Colonic mucosa (tissue), 4 donors: ENCODE measurements around the gene MTA1. TPM values are rescaled to one million over a fixed set of nuclear protein-coding genes. Genes with fewer than 3 reads are reported as not detected.

ENCODE experiments used
- DNase-seq: peaks from one replicate; pipeline ENCODE4 v3.0.0-alpha.2; 2020
- H3K27ac ChIP-seq: fragments of 200-600 bp; one replicate; pipeline ENCODE4 v1.8.0; 2021
- H3K27me3 ChIP-seq: fragments of 200-600 bp; one replicate; pipeline ENCODE4 v1.8.0; 2021
- H3K36me3 ChIP-seq: fragments of 200-600 bp; one replicate; pipeline ENCODE4 v1.8.0; 2021
- H3K4me1 ChIP-seq: fragments of 200-600 bp; one replicate; pipeline ENCODE4 v1.8.0; 2021; ENCODE audit warnings: mild to moderate bottlenecking
- H3K4me3 ChIP-seq: fragments of 200-600 bp; one replicate; pipeline ENCODE4 v1.8.0; 2021
- H3K9ac ChIP-seq, 2 donors: one replicate each; pipeline ENCODE4 v1.7.0; 2013; ENCODE audit warnings: control low read depth in 2 of 2, low read depth in 2 of 2, low read length in 2 of 2
- H3K9me3 ChIP-seq: fragments of 200-600 bp; one replicate; pipeline ENCODE4 v1.8.0; 2021
- intact Hi-C: fragments of 100-400 bp; cut with DNase I; formaldehyde crosslinking; loops from one replicate; pipeline ENCODE4 v1.14.1; 2022
- total RNA-seq, 2 donors: library from RNA; stranded (reverse); fragmentation: NEBNext Ultra II Directional in 1 of 2; extraction: Animal tissue kit (Norgen Biotek cat#: 25700) in 1 of 2; gene quantifications; one replicate each; pipeline ENCODE4 v1.2.1, GENCODE V29; 2021
- TF ChIP-seq, protein P1 (sequence below): fragments of 200-600 bp; IDR thresholded peaks from one replicate; pipeline ENCODE4 v1.8.0; 2022; ENCODE audit warnings: antibody characterized with exemption, mild to moderate bottlenecking
- donor health status: healthy.
- donor health status: DM: no; HTN: no; CAD: no.
- donor health status: DM: no; HTN: no; CAD: no.

The MTA1 gene
- total RNA-seq, 2 donors from 2014 or later: 47.0 to 90.2 TPM

DNA sequence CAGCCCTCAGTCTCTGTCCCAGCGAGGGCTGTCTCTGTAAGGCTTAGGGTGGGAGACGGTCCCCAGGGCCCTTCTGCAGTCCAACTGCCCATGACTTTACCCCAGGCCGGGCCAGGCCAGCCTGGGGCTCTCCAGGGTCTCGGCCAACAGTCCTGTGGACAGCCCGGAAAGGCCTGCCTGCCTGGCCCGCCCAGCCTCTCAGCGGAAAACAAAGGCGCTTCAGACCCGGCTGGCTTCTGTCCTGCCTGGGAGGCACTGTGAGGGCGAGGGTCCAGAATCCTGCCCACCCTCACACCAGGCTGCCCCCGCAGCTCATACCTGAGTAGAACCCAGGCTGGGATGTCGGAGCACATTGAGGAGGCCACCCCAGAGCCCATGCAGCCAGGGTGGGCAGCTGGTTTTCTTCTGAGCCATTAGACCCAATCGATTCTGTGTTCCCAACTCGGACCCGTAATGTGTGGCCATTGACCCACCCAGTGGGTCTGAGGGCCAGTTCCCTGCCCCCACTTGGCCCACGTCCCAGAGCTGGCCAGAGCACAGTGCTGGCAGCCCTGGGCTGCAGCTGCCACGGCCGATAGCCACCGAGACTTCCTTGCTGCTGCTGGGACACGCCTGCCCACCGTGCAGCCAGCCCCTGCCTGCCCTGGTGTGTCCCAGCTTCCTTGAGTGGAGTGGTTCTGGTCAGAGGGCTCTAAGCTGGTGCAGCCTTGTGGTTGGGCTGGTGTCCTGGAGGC is 56.6 kb downstream of the MTA1 start:
- no peak for DNase-seq
- peaks cover 58% of the 10 kb centered on the region for H3K27me3 ChIP-seq
- no peaks in the 10 kb centered on the region for H3K36me3 ChIP-seq
- H3K4me3 ChIP-seq: peak overlapping the region; percentile 60
- H3K4me1 ChIP-seq: peaks cover 13% of the 10 kb centered on the region
- intact Hi-C loops: no loop called here
- TF ChIP-seq, protein P1, sequence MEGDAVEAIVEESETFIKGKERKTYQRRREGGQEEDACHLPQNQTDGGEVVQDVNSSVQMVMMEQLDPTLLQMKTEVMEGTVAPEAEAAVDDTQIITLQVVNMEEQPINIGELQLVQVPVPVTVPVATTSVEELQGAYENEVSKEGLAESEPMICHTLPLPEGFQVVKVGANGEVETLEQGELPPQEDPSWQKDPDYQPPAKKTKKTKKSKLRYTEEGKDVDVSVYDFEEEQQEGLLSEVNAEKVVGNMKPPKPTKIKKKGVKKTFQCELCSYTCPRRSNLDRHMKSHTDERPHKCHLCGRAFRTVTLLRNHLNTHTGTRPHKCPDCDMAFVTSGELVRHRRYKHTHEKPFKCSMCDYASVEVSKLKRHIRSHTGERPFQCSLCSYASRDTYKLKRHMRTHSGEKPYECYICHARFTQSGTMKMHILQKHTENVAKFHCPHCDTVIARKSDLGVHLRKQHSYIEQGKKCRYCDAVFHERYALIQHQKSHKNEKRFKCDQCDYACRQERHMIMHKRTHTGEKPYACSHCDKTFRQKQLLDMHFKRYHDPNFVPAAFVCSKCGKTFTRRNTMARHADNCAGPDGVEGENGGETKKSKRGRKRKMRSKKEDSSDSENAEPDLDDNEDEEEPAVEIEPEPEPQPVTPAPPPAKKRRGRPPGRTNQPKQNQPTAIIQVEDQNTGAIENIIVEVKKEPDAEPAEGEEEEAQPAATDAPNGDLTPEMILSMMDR: no peak
- H3K9ac ChIP-seq: peak overlapping the region; percentile 53 to 86
- no peaks in the 10 kb centered on the region for H3K9me3 ChIP-seq
- H3K27ac ChIP-seq: peak overlapping the region; percentile 69

DNA sequence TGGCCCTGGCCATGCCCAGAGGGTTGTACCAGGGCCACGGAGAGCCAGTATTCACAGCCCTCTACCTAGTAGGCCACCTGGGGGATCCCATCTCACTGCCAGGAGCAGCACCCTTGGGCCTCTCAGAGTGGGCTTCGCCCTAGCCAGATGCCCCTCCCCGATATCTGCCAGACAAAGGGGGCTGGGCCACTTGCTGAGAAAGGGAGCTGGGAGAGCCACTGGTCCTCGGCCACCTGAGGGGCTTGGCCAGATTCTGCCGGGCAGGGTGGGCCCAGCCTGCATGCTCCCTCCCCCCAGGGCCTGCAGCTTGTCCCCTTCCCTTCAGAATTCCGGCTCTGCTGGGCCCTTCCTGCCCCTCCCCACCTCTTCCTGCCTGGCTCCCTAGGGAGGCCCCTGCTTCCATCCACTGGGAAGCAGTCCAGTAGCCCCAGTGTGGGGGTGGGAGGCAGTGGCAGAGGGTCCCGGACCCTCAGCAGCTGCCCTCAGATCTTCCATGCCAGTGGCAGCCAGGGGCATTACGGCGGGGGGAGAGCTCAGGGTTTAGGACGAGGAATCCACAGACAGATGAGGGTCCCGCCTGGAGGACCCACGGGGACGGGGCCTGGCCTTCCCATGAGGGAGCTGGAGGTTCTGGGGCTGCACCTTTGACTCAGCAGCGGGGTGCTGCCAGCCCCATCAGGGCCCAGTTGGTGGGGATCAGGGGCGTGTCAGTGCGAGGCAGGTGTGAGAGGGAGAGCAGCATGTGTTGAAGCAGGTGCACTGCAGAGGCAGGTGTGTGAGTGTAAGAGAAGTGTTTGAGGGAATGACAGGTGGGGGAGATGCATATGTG is 57.4 kb downstream of the MTA1 start:
- H3K4me1 ChIP-seq: peaks cover 19% of the 10 kb centered on the region
- H3K4me3 ChIP-seq: peak overlapping the region; percentile 60
- no peaks in the 10 kb centered on the region for H3K36me3 ChIP-seq
- intact Hi-C loops: no loop called here
- TF ChIP-seq, protein P1: no peak
- H3K9me3 ChIP-seq: no peaks in the 10 kb centered on the region
- H3K27me3 ChIP-seq: peaks cover 58% of the 10 kb centered on the region
- peak overlapping the region; percentile 53 to 86 for H3K9ac ChIP-seq
- H3K27ac ChIP-seq: peak overlapping the region; percentile 69
- DNase-seq: no peak

DNA sequence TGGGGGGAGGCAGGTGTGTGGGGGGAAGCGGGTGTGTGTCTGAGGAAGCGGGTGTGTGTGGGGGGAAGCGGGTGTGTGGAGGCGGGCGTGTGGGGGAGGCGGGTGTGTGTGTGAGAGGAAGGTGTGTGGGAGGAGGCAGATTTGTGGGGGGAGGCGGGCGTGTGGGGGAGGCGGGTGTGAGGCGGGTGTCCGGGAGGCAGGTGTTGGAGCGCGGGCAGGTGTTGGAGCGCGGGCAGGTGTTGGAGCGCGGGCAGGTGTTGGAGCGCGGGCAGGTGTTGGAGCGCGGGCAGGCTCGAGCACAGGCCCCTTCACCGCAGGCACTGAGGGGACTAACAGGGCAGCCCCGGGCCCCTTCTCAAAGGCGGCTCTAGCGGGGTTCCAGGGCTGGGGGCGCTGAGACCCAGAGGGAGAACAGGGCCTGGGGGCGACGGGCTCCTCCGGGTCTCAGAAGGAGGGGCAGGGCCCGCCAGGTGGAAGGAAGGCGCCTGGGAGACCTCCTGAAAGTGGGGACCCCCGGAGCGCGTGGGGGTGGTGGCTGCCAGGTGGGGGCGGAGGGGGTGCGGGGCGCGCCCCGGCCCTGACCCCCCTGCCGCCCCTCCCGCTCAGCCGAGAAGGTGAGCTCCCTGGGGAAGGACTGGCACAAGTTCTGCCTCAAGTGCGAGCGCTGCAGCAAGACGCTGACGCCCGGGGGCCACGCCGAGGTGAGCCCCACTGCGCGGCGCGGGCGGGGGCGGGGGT is 58.2 kb downstream of the MTA1 start:
- no peak overlapping the region for H3K27ac ChIP-seq
- TF ChIP-seq, protein P1: no peak
- peaks cover 58% of the 10 kb centered on the region for H3K27me3 ChIP-seq
- no peaks in the 10 kb centered on the region for H3K9me3 ChIP-seq
- no peak overlapping the region for H3K9ac ChIP-seq
- H3K36me3 ChIP-seq: no peaks in the 10 kb centered on the region
- intact Hi-C loops: no loop called here
- no peak overlapping the region for H3K4me3 ChIP-seq
- H3K4me1 ChIP-seq: peaks cover 26% of the 10 kb centered on the region
- DNase-seq: no peak

DNA sequence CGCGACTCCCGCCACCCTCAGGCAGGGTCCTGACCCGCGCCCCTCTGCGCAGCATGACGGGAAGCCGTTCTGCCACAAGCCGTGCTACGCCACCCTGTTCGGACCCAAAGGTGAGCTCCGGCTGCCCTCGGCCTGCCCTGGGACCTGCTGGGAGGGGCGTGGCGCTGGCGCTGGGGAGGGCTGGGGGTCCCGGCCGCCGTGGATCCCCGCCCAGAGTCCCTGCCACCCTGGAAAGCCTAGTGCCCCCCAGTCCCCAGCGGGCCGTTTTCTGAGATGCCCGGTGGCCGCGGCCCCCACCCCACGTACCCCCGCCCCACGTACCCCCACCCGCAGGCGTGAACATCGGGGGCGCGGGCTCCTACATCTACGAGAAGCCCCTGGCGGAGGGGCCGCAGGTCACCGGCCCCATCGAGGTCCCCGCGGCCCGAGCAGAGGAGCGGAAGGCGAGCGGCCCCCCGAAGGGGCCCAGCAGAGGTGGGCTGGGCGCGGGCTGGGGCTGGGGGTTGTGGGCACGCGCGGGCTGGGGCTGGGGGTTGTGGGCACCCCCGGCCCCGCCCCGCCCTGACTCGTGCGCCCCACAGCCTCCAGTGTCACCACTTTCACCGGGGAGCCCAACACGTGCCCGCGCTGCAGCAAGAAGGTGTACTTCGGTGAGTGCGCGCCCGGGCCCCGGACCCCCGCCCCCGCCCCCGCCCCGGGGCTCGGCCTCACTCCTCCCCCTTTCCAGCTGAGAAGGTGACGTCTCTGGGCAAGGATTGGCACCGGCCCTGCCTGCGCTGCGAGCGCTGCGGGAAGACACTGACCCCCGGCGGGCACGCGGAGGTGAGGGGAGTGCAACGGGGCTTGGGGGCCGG is 59.0 kb downstream of the MTA1 start:
- no peak for DNase-seq

More for the DNA sequence above, 59.0 kb downstream of the MTA1 start:
- intact Hi-C loops: no loop called here
- Histone ChIP-seq H3K36me3 (no peaks in the 10 kb centered on the region), H3K9ac (no peak overlapping the region), H3K4me1 (peaks cover 23% of the 10 kb centered on the region), H3K9me3 (no peaks in the 10 kb centered on the region), H3K27me3 (peaks cover 56% of the 10 kb centered on the region), H3K4me3 (no peak overlapping the region), H3K27ac (no peak overlapping the region)
- TF ChIP-seq, protein P1: no peak
